Natural killer cell (primary cell): Measurements from ENCODE around the gene BLOC1S4. TPM values are rescaled to one million over a fixed set of nuclear protein-coding genes. Genes with fewer than 3 reads are reported as not detected.

Experiments
- ATAC-seq, 3 donors: fragments of 150-1000 bp in 2 of 3; fragments of 200-7000 bp in 1 of 3; cut with Tn5 transposase; 1 replicate in 1 of 3; 2 replicates in 2 of 3; pipeline ENCODE4 v1.10.0; 2021; ENCODE audit warnings: mild to moderate bottlenecking in 2 of 3, moderate library complexity in 2 of 3
- DNase-seq, 2 donors: peaks; one replicate each; pipeline versions ENCODE4 v3.0.0 to v3.0.0-alpha.2; 2013 to 2021; ENCODE audit warnings: mixed read lengths in 1 of 2
- H3K27ac ChIP-seq: one replicate; pipeline ENCODE4 v1.5.1; 2013; ENCODE audit warnings: mild to moderate bottlenecking, low read length
- H3K27me3 ChIP-seq: one replicate; pipeline ENCODE4 v1.6.1; 2013; ENCODE audit warnings: low read length; ENCODE audit not compliant: control insufficient read depth, insufficient read depth
- H3K36me3 ChIP-seq: one replicate; pipeline ENCODE4 v1.6.1; 2013; ENCODE audit warnings: low read length; ENCODE audit not compliant: control insufficient read depth, insufficient read depth
- H3K4me1 ChIP-seq: one replicate; pipeline ENCODE4 v1.6.1; 2013; ENCODE audit warnings: low read length; ENCODE audit not compliant: control insufficient read depth, insufficient read depth
- H3K4me3 ChIP-seq: one replicate; pipeline ENCODE4 v1.5.1; 2013; ENCODE audit warnings: low read length
- H3K9me3 ChIP-seq: one replicate; pipeline ENCODE4 v1.6.1; 2013; ENCODE audit warnings: low read length; ENCODE audit not compliant: control insufficient read depth, insufficient read depth
- H3K27ac Mint-ChIP-seq, 2 donors: one replicate each; pipeline ENCODE4 v1.8.0; 2022; ENCODE audit warnings: mild to moderate bottlenecking in 2 of 2, mixed read lengths in 2 of 2, moderate library complexity in 1 of 2
- H3K27me3 Mint-ChIP-seq, 2 donors: one replicate each; pipeline ENCODE4 v1.8.0; 2022; ENCODE audit warnings: low read depth in 2 of 2, mixed read lengths in 2 of 2
- H3K36me3 Mint-ChIP-seq: one replicate; pipeline ENCODE4 v1.8.0; 2022; ENCODE audit warnings: mixed read lengths
- H3K4me1 Mint-ChIP-seq, 2 donors: one replicate each; pipeline ENCODE4 v1.8.0; 2022; ENCODE audit warnings: mixed read lengths in 2 of 2
- H3K4me3 Mint-ChIP-seq: one replicate; pipeline ENCODE4 v1.8.0; 2022; ENCODE audit warnings: mild to moderate bottlenecking, moderate library complexity, mixed read lengths
- H3K9me3 Mint-ChIP-seq, 2 donors: one replicate each; pipeline ENCODE4 v1.8.0; 2022; ENCODE audit warnings: mixed read lengths in 2 of 2
- WGBS: methylation state at CpG from one replicate; pipeline ENCODE4 v1.1.7; 2013; ENCODE audit warnings: missing lambda C conversion rate; ENCODE audit not compliant: insufficient coverage; 5-methylcytosine and 5-hydroxymethylcytosine counted together
- intact Hi-C: fragments of 100-400 bp; cut with micrococcal nuclease; formaldehyde crosslinking; loops from one replicate; pipeline ENCODE4 v1.14.2; 2022
- total RNA-seq, 4 donors: library from RNA; stranded (reverse); fragments of 120-200 nt in 1 of 4; gene quantifications; one replicate each; pipeline versions ENCODE4 v1.2.3 to v1.2.4, GENCODE V29; 2013 to 2022
- TF ChIP-seq, protein P1 (sequence below): fragments of 200-600 bp; IDR thresholded peaks from one replicate; pipeline ENCODE4 v1.8.0; 2022; ENCODE audit warnings: antibody characterized with exemption

The BLOC1S4 gene
- total RNA-seq, 3 donors from 2014 or later (not counting 1 experiment from before 2014, with no cell fraction given) = 18.9 to 20.1 (median 20.0) TPM

DNA sequence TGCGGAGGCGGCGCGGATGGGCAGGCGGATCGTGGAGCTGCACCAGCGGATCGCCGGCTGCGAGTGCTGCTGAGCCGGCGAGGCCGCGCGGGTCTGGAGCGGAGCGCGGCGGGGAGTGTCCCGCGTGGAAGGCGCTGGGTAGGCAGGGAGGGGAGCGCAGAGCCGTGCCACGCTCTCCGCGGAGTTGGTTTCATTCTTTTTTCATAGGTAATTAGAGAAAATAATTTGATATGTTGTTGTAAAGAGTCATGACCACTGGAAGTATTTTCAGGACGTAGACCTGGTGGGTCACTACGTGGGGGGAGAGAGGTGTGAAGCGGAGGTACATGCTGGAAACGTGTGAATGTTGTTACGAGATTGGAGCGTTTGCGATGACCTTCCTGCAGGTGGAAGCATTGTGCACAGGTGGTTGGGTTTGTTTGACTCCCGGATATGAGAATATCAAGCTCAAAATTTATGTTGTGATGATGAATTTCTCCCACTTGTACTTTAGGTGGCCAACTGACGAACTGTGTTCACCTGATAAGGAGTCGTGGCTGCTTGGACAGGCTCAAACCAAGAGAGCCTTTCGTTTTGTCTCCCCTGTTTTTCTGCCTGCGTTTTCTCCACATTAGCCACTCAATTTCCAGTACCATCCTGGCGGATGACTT is 41.3 kb upstream of the BLOC1S4 start:
- WGBS = 5% methylated on average over 40 of the region's 40 CpGs
- Mint-ChIP-seq H3K4me1 (peaks cover 38 to 49% of the 10 kb centered on the region in 2 donors), H3K27me3 (no peaks in the 10 kb centered on the region), H3K4me3 (peak overlapping the region; percentile 95), H3K27ac (peak overlapping the region; percentile 96 to 97), H3K9me3 (no peaks in the 10 kb centered on the region), H3K36me3 (no peaks in the 10 kb centered on the region)
- Histone ChIP-seq H3K9me3 (no peaks in the 10 kb centered on the region), H3K36me3 (peaks cover 20% of the 10 kb centered on the region), H3K4me3 (peak overlapping the region; percentile 46), H3K27me3 (no peaks in the 10 kb centered on the region), H3K4me1 (peaks cover 36% of the 10 kb centered on the region), H3K27ac (peak overlapping the region; percentile 38)
- intact Hi-C loops = loop anchor here (1.0 to 5.0 kb wide), 6 partner anchors 15 to 313 kb away; partner anchors contain the start of genes BLOC1S4 and MRFAP1L1
- ATAC-seq = peak; percentile 40 to 59 (median 51)
- peak; percentile 49 to 89 for DNase-seq
- TF ChIP-seq, protein P1, sequence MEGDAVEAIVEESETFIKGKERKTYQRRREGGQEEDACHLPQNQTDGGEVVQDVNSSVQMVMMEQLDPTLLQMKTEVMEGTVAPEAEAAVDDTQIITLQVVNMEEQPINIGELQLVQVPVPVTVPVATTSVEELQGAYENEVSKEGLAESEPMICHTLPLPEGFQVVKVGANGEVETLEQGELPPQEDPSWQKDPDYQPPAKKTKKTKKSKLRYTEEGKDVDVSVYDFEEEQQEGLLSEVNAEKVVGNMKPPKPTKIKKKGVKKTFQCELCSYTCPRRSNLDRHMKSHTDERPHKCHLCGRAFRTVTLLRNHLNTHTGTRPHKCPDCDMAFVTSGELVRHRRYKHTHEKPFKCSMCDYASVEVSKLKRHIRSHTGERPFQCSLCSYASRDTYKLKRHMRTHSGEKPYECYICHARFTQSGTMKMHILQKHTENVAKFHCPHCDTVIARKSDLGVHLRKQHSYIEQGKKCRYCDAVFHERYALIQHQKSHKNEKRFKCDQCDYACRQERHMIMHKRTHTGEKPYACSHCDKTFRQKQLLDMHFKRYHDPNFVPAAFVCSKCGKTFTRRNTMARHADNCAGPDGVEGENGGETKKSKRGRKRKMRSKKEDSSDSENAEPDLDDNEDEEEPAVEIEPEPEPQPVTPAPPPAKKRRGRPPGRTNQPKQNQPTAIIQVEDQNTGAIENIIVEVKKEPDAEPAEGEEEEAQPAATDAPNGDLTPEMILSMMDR = peak; percentile 79

DNA sequence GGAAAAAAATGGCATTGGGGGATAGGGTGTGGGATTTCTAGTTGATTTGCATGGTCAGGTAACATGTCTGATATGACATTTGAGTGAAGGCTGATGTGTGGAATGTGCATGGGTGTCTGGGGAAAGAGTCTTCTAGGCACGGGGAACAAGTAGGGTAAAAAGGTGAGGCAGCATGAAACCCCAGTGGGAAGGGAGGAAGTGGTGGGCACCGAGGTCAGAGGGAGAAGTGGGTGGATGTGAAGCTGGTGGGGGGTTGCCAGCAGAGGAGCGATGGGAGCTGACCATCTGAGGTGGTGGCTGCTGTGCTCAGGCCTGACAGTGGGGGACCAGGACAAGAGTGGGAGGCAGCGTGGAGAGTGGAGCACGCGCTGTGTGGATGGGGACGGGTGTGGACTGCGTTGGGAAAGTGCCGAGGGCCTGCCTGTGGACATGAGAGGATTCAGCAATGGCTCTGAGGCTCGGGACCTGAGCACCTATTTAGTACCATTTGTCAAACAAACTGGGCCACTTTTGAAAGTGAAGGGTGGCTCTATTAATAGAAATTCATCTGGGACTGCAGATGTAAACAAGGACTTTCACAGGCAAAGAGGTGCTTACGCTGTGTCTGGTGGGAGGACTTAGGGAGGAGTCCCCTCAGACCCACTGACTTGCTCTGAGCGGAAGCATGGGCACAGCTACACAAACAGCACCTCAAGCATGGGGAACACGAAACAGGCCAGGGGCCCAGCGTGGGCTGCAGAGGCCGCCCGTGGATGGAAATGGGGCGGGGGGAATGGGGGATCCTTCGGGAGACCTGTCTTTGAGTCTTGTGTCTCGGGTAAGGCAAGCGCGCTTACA is 39.0 kb upstream of the BLOC1S4 start:
- peak overlapping the region; percentile 96 to 97 for H3K27ac Mint-ChIP-seq

DNA sequence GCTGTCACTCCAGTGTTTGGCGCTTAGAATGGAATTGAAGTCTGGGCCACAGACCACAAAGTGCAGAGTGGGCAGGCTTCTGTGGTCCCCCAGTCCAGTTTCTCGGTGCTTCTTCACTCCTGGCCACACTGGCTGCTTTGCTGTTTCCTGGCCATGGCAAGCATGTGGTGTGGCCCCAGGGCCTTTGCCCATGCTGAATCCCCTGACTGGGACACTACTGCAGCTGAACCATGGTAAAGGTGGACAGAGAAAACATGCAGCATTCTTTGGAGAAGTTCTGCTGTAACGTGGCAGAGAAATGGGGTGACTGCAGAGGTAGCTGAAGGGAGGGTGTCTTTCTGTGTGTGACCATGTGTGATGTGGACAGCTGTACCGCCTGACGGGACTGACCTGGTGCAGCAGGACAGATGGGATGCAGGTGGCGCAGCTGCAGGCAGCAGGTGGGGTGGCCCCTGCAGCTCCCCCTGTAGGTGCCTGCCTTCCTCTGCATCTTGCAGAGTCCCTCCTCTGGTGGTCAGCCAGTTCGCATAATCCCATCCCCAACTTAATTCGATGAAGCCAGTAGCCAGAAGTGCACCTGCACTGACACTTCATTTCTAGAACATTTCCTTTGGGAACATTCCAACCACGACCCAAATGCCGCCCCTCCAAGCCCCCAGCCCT is 35.5 kb upstream of the BLOC1S4 start:
- Histone ChIP-seq H3K27me3 (no peaks in the 10 kb centered on the region), H3K4me3 (no peak overlapping the region), H3K27ac (no peak overlapping the region), H3K4me1 (peaks cover 26% of the 10 kb centered on the region), H3K9me3 (no peaks in the 10 kb centered on the region), H3K36me3 (peaks cover 21% of the 10 kb centered on the region)
- Mint-ChIP-seq H3K36me3 (no peaks in the 10 kb centered on the region), H3K4me1 (peaks cover 28 to 39% of the 10 kb centered on the region in 2 donors), H3K4me3 (no peak overlapping the region), H3K27me3 (no peaks in the 10 kb centered on the region), H3K27ac (peak overlapping the region; percentile 56 to 67), H3K9me3 (no peaks in the 10 kb centered on the region)
- DNase-seq = no peak
- TF ChIP-seq, protein P1 = no peak
- intact Hi-C loops = no loop called here
- ATAC-seq = no peak
- 90% methylated on average over 10 of the region's 10 CpGs for WGBS

More for the DNA sequence above, 39.0 kb upstream of the BLOC1S4 start:
- TF ChIP-seq, protein P1 = no peak
- peaks cover 36% of the 10 kb centered on the region for H3K4me1 ChIP-seq
- no peak overlapping the region for H3K4me3 ChIP-seq
- 79% methylated on average over 18 of the region's 21 CpGs for whole genome bisulfite sequencing
- peaks cover 24% of the 10 kb centered on the region for H3K36me3 ChIP-seq
- Mint-ChIP-seq H3K9me3 (no peaks in the 10 kb centered on the region), H3K4me3 (peak overlapping the region; percentile 95), H3K4me1 (peaks cover 49 to 56% of the 10 kb centered on the region in 2 donors), H3K27me3 (no peaks in the 10 kb centered on the region), H3K36me3 (no peaks in the 10 kb centered on the region)
- H3K27me3 ChIP-seq = no peaks in the 10 kb centered on the region
- DNase-seq (no peak), ATAC-seq (no peak)
- no peak overlapping the region for H3K27ac ChIP-seq
- H3K9me3 ChIP-seq = no peaks in the 10 kb centered on the region
- intact Hi-C loops = no loop called here
